Measurements from ENCODE around the gene NHLRC3. TPM values are rescaled to one million over a fixed set of nuclear protein-coding genes. Genes with fewer than 3 reads are reported as not detected.
"Not testable (repeated sequence)": the region's sequence is repeated elsewhere in the genome, so short reads cannot be mapped to it uniquely, and the experiment has no call there.

The NHLRC3 gene, protein sequence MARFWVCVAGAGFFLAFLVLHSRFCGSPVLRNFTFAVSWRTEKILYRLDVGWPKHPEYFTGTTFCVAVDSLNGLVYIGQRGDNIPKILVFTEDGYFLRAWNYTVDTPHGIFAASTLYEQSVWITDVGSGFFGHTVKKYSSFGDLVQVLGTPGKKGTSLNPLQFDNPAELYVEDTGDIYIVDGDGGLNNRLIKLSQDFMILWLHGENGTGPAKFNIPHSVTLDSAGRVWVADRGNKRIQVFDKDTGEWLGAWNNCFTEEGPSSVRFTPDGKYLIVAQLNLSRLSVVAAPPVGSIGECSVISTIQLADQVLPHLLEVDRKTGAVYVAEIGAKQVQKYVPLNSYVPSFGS
- total RNA-seq, result 24.7 and 25.1 TPM in 2 replicates

DNA sequence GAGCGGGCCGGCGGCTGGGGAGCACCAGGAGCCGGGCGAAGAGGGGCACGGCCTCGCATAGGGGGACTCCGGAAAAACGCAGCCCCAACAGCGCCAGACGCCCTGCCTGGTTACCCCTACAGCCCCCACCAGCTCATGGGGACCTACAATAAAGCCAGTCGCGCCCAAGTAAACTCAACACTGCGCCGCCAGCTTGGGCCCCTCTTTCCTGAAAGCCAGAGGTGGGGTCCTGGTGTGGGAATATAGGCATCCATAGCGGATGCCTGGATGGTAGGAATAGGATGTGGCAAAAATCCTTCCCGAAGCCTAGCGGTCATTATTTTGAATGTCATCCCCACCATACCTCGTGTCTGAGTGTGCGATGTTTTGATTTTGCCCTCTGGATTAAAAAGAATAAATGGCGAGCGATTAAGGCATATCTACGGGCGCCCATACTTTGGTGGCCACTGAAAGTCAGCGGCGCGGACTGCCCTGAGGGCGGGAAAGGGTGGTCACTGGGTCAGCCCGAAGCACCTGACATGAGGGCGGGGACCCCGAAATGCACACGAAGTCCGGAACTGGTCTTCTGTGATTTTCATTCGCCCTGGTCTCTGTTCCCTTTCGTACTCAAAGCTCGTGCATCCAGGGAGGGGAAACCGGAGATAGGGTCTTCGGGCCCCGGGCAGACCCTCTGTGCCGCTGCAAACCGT is at the start of gene NHLRC3, which contains the start of gene PROSER1:
Gene NHLRC3, plus strand, starts transcription at position 577 of the 689 bp plus-strand sequence. CDS start 184 bp downstream, outside the sequence.
Gene PROSER1, minus strand, starts transcription at position 210 of the 689 bp plus-strand sequence. CDS start 847 bp downstream, outside the sequence.
- intact Hi-C loops (cut with micrococcal nuclease), result loop anchor here (2.0 to 10.0 kb wide), 6 partner anchors 21 to 1983 kb away; partner anchors contain the start of genes COG6, LHFPL6, MRPS31 and SUPT20H

DNA sequence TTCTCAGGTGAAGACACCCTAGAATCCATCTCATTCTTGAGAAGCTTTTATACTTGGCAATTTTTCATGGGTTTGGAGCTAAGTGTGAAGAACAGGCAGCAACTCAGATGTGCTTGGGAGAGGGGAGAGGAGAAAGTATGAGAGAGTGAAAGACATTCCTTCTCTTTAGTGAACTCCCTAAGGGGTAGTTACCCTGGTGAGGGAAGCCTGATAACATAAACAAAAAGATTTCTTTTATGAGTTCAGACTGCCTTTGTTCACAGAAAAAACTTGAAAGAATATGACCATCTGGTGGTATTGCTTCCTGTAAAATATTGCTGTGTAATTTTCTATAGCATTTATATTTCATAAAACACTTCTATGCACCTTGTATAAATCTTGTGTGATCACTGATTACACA is 47.6 kb upstream of the NHLRC3 start, which contains the start of gene STOML3:
Gene STOML3, minus strand, starts transcription at position 139 of the 400 bp plus-strand sequence. Its CDS starts 110 bp downstream, at position 29.
- intact Hi-C loops (cut with micrococcal nuclease), result no loop called here

DNA sequence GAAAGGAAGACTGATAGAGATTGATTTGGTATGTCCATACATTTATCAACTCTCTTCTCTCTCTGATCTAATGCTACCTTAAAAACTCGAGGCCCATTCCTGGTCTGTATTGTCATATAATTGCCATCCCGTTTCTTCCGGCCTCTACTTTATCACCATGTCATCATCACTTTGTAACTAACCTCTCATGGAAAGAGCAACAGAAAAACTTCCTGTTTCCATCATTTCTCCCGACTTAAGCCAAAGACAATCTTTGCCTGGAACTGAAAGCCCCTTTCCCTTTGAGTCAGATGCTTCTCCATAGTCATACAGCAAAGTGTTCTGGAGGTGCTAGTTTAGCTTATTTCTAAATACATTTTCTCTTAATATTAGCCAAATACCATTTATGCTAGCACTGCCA is 44.9 kb upstream of the NHLRC3 start:
- intact Hi-C loops (cut with micrococcal nuclease), result no loop called here

DNA sequence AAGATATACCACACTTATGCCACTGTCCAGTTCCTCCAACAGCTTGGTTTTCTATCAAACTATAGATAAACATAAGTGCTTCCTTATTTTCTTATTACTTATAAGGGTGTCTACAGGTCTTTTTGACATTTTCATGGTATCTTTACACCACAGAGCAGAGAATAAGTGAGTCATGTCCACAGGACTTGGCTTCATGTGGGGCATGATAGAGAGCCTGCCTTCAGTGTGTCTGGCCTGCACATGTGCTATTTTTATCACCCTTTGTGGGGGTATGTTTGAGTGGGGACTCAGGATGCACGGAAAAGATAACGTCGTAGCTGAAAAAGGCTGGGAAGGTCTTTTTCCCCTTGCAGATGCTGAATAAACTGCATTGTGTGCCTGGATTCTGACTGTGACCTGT is 39.5 kb upstream of the NHLRC3 start:
- intact Hi-C loops (cut with micrococcal nuclease), result no loop called here

DNA sequence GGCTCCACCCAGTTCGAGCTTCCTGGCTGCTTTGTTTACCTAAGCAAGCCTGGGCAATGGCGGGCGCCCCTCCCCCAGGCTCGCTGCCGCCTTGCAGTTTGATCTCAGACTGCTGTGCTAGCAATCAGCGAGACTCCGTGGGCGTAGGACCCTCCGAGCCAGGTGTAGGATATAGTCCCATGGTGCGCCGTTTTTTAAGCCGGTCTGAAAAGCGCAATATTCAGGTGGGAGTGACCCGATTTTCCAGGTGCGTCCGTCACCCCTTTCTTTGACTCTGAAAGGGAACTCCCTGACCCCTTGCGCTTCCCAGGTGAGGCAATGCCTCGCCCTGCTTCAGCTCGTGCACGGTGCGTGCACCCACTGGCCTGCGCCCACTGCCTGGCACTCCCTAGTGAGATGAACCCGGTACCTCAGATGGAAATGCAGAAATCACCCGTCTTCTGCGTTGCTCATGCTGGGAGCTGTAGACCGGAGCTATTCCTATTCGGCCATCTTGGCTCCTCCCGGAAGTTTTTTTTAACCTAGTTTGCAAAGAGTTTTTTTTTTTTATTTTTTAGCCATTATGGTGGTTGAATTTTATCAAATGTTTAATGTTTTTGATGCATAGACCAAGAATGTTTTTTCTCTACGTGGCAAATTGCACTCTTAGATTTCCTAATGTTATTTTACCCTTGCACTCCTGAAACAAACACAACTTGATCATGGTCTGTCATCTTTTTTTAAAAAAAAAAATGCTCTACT is 31.7 kb upstream of the NHLRC3 start:
- intact Hi-C loops (cut with micrococcal nuclease), result not testable (repeated sequence)

DNA sequence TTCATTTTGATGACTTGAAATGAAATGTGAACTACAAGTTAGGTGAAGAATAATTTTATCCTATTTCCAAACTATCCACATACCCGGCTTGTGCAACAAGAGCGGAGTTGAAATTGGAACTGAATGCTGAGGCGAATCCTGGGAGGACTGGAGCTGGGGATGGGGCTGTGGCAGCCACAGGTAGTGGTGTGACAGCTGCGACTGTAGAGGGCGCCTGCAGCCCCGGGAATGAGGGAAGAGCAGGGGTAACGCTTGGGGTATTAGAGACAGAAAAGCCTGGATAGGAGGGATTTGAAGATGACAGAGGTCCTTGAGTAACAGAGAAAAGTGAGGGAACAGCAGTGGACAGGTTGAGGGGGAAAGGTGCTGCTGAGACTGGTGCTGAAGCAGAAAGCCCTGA is 25.6 kb upstream of the NHLRC3 start:
- intact Hi-C loops (cut with micrococcal nuclease), result no loop called here

DNA sequence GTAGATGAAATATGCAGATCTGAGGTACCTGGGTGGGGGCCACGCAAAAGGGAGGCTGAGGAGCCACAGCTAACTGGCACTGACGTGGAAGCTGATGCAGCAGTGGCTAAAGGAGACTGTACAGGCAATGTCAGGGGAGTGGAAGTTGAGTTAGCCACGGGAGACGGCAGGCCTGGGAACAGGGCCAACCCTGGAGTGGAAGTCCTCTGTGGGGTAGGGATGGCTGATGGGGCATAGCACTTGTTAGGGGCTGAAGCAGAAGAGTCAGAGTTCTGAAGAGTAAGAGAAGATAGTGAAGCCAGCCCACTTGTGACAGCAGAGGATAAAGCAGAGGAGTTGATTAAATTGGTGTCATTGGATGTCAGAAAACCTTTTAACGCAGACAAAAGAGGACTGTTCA is 24.8 kb upstream of the NHLRC3 start:
- intact Hi-C loops (cut with micrococcal nuclease), result no loop called here

DNA sequence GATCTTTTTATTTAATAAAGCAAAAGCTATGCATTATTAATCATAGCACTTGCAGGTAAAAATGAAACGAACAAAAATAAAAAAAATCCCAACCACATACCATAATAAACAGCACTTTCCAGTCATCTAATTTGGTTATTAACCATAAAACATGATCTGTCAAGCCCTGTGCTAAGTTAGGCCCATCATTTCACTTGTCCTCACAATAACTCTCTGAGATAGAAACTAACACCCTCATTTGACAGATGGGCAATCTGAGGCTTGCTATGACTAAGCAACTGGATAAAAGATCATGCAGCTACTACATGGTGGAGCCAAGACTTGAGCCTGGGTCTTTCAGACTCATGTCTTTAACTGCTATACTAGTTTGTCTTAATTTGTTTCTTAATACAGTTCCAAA is 22.2 kb upstream of the NHLRC3 start:
- intact Hi-C loops (cut with micrococcal nuclease), result loop anchor here (2.0 kb wide), 1 partner anchor 21 kb away; no protein-coding TSS in a partner anchor

DNA sequence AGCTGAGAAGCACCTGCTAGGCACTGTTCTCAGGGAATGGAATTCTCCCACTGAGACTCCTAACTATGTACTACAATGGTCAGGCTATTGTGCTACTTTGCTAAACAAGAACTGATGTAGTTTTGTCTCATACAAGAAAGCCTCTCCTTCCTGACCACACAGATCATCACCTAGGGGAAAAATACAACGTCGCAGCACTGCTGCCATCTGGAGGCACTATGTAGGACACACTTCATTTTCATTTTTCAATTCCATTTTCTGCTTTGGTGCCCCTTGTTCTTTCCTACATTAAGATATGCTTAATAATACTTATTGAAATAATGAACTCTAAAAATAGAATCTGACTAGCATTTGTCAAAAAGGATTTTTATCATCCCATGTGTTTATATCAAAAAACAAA is 21.5 kb upstream of the NHLRC3 start:
- intact Hi-C loops (cut with micrococcal nuclease), result loop anchor here (2.0 kb wide), 1 partner anchor 20 kb away; no protein-coding TSS in a partner anchor

DNA sequence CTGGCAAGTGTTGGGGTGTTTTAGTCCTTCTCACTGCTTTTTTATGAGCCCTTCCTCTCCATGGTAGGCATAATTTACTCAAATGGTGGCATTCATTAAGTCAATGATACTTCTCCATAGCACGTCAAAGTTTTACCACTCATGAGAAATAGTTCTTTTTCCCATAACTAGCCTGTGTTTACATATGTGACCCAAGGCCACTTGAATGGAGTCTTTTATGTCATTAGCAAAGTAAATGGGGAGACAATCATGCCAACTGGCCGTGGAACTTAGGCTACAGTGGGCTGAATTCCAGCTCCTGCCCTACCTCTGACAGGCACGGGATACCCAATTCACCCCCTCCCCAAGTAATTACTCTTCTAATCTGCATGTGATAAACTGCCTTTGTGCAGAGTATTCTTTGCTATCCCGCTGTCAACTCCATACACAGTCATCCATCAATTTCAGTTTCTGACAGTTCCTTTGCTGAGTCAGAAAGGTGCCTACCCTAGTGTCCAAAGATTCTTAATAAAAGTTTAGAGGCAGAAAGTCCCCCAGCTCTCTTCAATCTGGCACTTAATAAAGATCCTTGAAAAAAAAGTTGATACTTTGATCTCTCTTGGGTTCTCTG is 17.3 kb upstream of the NHLRC3 start:
- intact Hi-C loops (cut with micrococcal nuclease), result no loop called here

DNA sequence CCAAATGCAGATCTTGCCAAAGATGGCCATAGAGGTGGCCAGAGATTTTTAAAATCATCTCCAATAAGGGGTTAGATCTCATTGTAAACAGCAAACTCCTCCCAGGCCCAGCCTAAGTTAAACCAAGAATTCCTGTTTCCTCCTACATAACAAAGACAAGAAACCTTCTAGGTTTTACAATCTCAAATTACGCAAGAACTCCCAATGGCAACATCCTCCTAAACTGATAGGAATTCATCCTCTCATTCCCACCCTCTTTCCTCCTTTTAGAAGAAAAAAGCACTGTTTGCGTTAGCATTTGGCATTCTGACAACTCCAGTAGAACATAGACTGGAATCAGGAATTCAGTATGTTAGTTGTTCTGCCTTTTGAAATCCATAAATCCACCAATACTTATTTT is 14.9 kb upstream of the NHLRC3 start:
- intact Hi-C loops (cut with micrococcal nuclease), result no loop called here

DNA sequence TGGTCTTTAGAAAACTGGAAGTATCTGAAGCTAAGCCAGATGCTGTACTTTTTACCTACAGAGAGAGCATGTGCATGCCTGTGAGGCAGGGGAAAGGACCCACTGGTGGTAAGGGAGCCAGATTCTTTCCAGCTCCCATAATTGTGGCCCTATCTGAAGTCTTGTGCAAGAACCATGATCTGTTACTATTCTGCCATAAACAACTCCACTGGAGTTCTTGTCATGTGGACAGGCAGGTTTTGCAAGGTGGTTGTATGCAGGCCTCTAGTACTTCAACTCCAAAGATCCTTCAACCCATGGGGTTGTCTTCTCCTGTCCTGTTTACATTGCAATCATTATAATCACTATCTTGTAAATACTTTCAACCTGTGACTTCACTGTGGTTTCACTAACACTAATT is 14.5 kb upstream of the NHLRC3 start:
- intact Hi-C loops (cut with micrococcal nuclease), result no loop called here

DNA sequence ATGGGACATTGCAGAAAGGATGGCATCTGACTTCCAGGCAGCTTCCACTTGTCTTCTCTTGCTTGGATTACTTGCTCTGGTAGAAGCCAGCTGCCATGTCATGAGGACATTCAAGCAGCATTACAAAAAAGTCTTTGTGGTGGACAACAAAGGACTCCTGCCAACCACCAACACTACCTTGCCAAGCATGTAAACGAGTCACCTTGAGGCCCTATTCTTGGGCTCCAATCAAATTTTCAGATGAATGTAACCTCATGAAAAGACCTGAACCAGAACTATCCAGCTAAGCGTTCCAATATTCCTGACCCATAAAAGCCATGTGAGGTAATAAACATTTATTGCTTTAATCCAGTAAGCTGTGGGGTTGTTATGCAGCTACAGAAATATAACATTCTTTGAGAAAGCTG is 12.8 kb upstream of the NHLRC3 start:
- intact Hi-C loops (cut with micrococcal nuclease), result no loop called here

DNA sequence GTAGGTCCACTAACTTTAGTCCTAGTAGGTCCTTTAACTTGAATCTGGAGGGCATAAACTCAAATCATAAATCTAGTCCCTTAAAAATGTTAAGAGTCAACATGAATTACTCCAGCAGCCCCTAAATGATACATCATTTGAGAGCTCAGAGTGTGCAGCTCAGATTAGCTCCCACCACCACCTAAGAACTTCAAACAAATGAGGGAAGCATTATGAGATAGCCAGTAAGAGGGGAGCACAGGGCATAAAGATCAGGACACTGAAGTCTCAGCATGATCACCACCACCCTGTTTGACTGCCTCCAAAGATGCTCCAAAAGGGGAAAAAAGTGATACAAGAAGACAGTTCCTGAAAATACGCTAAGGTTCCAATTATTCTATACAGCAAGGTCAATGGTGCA is 6.1 kb upstream of the NHLRC3 start:
- intact Hi-C loops (cut with micrococcal nuclease), result loop anchor here (10.0 kb wide), 2 partner anchors 1743 to 1977 kb away; partner anchors contain the start of genes MRPS31 and SUPT20H

DNA sequence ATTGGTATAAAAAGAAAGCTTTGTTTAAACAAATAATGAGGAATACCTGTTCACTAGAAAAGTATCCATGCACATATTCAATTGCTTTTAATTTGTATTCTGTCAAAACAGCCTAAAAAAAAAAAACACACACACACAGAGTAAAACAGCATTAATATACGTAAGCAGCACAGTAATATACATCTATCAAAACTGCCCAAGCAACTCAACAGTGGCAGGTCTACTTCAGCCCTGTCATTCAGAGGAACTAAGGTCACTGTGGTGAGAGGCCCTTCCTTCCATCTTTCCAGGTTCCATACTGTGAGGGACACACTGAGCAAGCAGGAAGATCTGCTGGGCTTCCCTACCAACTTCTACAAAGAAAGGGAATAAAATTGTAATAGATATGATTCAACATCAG is 4.2 kb upstream of the NHLRC3 start:
- intact Hi-C loops (cut with micrococcal nuclease), result loop anchor here (10.0 kb wide), 2 partner anchors 1741 to 1979 kb away; partner anchors contain the start of genes MRPS31 and SUPT20H

DNA sequence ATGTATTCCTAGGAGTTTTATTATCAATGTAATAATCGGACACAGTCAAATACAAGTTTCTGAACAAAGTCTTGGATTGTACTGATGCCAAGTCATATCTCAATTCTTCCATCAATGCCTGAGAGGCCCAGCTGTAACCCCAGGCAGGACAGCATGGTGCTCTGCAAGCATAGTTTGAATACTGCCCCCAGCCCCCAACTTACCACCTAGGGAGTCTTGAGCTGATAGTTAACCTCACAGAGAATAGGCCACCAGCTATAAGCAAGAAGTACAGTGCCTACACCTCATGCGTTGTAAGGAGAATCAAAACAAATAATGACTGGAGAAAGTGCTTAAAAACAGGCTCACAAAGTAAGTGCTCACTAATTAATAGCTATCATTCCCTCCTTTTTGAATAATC is 3.1 kb upstream of the NHLRC3 start:
- intact Hi-C loops (cut with micrococcal nuclease), result loop anchor here (5.0 to 10.0 kb wide), 4 partner anchors 567 to 1980 kb away; partner anchors contain the start of genes COG6, LHFPL6, MRPS31 and SUPT20H

DNA sequence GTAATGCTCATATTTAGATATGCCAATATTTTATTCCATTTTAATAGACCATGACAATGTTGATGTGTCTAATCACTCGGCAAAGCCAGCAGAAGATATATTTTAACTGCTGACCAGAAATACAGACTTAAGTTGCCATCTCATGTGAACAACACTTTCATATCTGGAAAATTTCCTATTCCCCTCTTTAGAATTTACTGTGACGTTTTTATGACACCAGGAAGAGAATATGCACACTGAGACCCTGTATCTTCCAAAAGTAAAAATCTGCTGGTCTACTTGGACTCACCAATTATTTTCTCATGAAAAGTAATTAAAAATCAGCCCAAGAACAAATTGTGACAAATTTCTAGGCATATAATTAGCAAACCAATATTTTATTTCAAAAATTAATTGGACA is 2.5 kb upstream of the NHLRC3 start:
- intact Hi-C loops (cut with micrococcal nuclease), result loop anchor here (2.0 to 10.0 kb wide), 5 partner anchors 19 to 1981 kb away; partner anchors contain the start of genes COG6, LHFPL6, MRPS31 and SUPT20H

DNA sequence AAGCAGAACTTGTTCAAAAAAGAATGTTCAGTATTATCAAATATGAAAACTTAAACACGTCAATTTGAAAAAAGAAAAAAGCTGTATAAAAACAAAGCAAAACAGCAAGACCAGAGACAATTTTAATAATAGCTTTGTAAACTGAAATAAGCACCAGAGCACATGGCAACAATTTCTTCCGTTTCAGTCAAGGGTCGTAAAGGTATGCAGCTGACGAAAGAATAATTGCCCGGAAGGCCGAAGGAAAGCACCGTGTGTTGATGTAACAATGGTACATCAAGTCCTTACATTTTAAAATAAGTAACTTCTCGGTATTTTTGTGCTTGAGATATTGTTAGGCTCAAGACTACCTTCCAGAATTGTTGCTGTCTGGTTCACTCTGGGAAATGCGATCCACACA is 2.0 kb upstream of the NHLRC3 start:
- intact Hi-C loops (cut with micrococcal nuclease), result loop anchor here (2.0 to 10.0 kb wide), 5 partner anchors 19 to 1981 kb away; partner anchors contain the start of genes COG6, LHFPL6, MRPS31 and SUPT20H

DNA sequence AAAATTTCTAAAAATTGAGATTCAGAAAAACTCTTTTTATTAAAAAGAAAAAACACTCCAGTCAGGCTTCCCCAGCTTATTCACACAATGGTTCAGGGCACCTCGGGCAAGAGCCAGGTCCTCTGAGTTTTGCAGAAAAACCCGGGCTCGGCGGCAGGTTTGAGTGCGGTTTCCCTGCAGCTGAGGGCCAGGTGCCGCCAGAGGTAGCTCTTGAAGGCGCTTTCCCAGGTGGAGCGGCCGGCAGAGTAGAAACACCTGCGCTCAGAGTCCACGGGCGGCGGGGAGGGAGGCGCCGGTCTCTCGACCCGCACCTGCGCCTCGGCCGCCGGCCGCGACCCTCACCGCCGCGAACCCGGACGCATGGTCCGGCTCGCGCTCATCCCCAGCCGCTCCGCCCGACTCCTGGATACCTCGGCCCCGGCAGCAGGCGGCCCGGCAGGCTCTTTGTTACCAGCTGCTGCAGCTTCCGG is 811 bp upstream of the NHLRC3 start:
- intact Hi-C loops (cut with micrococcal nuclease), result loop anchor here (2.0 to 10.0 kb wide), 5 partner anchors 21 to 1983 kb away; partner anchors contain the start of genes COG6, LHFPL6, MRPS31 and SUPT20H

DNA sequence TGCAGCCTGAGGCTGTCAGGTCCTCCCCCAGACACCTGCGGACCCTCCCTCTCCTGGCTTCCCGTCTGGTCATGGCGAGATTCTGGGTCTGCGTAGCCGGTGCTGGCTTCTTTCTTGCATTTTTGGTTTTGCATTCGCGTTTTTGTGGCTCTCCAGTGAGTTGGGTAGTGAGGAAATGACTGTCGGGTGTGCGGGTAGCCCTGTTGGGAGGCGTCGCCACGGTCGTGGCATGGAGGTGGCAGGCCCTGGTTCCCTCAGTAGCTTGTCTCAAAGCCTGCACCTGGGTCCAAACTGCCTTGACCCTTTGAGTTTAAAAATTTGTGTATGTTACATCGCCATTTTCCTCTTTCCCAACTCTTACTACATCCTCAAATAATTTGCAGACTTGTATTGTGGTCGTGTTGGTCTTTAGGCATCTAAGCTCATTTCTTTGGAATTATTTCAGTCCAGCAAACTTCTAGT is 344 bp downstream of the NHLRC3 start:
- intact Hi-C loops (cut with micrococcal nuclease), result loop anchor here (2.0 to 10.0 kb wide), 5 partner anchors 564 to 1984 kb away; partner anchors contain the start of genes COG6, LHFPL6, MRPS31 and SUPT20H
